ENCODE measurements around the gene HORMAD2. TPM values are rescaled to one million over a fixed set of nuclear protein-coding genes. Genes with fewer than 3 reads are reported as not detected.

Gene HORMAD2
- total and polyA plus RNA-seq, 9 of the 15 experiments (the other 6 are each of a cell fraction or from before 2014, with no cell fraction given), result not detected

GRCh38 chr22:30167734-30168133, 87.5 kb downstream of the HORMAD2 start:
- no peaks in the 10 kb centered on the region for H3K9me3 ChIP-seq (replicated peaks; ENCODE audit: control insufficient read depth, insufficient read depth, low read depth, low read length)
- DNase-seq (ENCODE audit: extremely low read depth in 1 of 4, low spot score in 3 of 4) (no peak), FAIRE-seq (no peak), ATAC-seq (no peak)
- in situ Hi-C loops (cut with MboI), result no loop called here
- no peaks in the 10 kb centered on the region for H3K9me1 ChIP-seq (ENCODE audit: control insufficient read depth, insufficient read depth, low read length)
- peaks cover 0 to 2% of the 10 kb centered on the region in 2 experiments; a peak in 1 of 5 replicates for H3K27me3 ChIP-seq (ENCODE audit: control insufficient read depth in 2 of 2, insufficient read depth in 2 of 2, low read length in 2 of 2)
- BruUV-seq (replicated peaks), result no TSS peak
- no peaks in the 10 kb centered on the region for H3K79me2 ChIP-seq (ENCODE audit: control insufficient read depth, insufficient read depth, low read length)
- TF ChIP-seq MBD2 (IDR thresholded peaks at IDR 0.05; ENCODE audit: borderline replicate concordance, low read depth), result no peak
- TF ChIP-seq ZNF589 (CRISPR knock-in tag; IDR thresholded peaks at IDR 0.05; ENCODE audit: low read depth), result no peak
- TF ChIP-seq HDAC6 (IDR thresholded peaks at IDR 0.05; ENCODE audit: low read depth, low read length), result no peak
- TF ChIP-seq MAFF (IDR thresholded peaks at IDR 0.05; ENCODE audit: low read length), result no peak
- TF ChIP-seq, protein P1, sequence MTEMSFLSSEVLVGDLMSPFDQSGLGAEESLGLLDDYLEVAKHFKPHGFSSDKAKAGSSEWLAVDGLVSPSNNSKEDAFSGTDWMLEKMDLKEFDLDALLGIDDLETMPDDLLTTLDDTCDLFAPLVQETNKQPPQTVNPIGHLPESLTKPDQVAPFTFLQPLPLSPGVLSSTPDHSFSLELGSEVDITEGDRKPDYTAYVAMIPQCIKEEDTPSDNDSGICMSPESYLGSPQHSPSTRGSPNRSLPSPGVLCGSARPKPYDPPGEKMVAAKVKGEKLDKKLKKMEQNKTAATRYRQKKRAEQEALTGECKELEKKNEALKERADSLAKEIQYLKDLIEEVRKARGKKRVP (CRISPR knock-in tag; IDR thresholded peaks at IDR 0.05), result no peak
- no peak for TF ChIP-seq TAF15 (IDR thresholded peaks at IDR 0.05; ENCODE audit: low read depth, low read length)
- TF ChIP-seq ZNF197 (CRISPR knock-in tag; IDR thresholded peaks at IDR 0.05; ENCODE audit: low read depth), result no peak
- TF ChIP-seq ELF2 (CRISPR knock-in tag; IDR thresholded peaks at IDR 0.05), result no peak
- no peak for TF ChIP-seq YBX1 (IDR thresholded peaks at IDR 0.05)
- TF ChIP-seq MAFG (tag; conservative IDR thresholded peaks at IDR 0.05), result no peak
- TF ChIP-seq ZFP36 (IDR thresholded peaks at IDR 0.05; ENCODE audit: low read depth, low read length, partially characterized antibody), result no peak
- TF ChIP-seq, protein P2, sequence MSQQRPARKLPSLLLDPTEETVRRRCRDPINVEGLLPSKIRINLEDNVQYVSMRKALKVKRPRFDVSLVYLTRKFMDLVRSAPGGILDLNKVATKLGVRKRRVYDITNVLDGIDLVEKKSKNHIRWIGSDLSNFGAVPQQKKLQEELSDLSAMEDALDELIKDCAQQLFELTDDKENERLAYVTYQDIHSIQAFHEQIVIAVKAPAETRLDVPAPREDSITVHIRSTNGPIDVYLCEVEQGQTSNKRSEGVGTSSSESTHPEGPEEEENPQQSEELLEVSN (IDR thresholded peaks at IDR 0.05; ENCODE audit: borderline replicate concordance in 1 of 2, extremely low read depth in 1 of 2, insufficient read depth in 1 of 2, insufficient read length in 1 of 2, low read depth in 1 of 2, low read length in 1 of 2, poor library complexity in 1 of 2, severe bottlenecking in 1 of 2), result no peak
- no peak overlapping the region for H3K27ac ChIP-seq (ENCODE audit: extremely low read depth, low read depth, low read length)
- POLR2A ChIA-PET, result interaction anchor here (0.5 kb wide), 1 partner anchor 150 kb away, joined by 3 read pairs; no protein-coding TSS in a partner anchor
- no peaks in the 10 kb centered on the region for H3K36me3 ChIP-seq (ENCODE audit: control insufficient read depth, insufficient read depth, low read length)
- H2AFZ ChIP-seq (ENCODE audit: low read depth, low read length), result no peak overlapping the region
- no peaks in the 10 kb centered on the region for H3K4me1 ChIP-seq (replicated peaks in 1 of 2; ENCODE audit: control insufficient read depth in 2 of 2, insufficient read depth in 2 of 2, low read length in 2 of 2)
- H4K20me1 ChIP-seq (replicated peaks; ENCODE audit: control insufficient read depth, insufficient read depth, low read length), result no peaks in the 10 kb centered on the region
- no peak overlapping the region for H3K4me2 ChIP-seq (ENCODE audit: insufficient read depth, low read length)
- 0% methylated on average over 1 of the region's 1 CpG for WGBS (ENCODE audit: insufficient coverage, low coverage, missing lambda C conversion rate)
- no peak overlapping the region for H3K4me3 ChIP-seq
- CTCF ChIA-PET (ENCODE audit: low intra/inter-chr PET ratio), result no interaction called here
- no peak overlapping the region for H3K9ac ChIP-seq (ENCODE audit: insufficient read depth in 1 of 2, low read depth in 2 of 2, low read length in 2 of 2)
- intact Hi-C loops (cut with micrococcal nuclease), result no loop called here
